Lung (tissue), 12 donors: Measurements from ENCODE around the gene ASIC4. TPM values are rescaled to one million over a fixed set of nuclear protein-coding genes. Genes with fewer than 3 reads are reported as not detected.

ENCODE experiments used
- ATAC-seq: fragments of 200-7000 bp; cut with Tn5 transposase; one replicate; pipeline ENCODE4 v1.9.1; 2020; ENCODE audit warnings: moderate number of reproducible peaks; ENCODE audit not compliant: insufficient read depth, low FRiP score
- DNase-seq, 3 donors: peaks; one replicate each; pipeline ENCODE4 v3.0.0-alpha.2; 2013 to 2017
- H3K27ac ChIP-seq, 2 donors: one replicate each; pipeline ENCODE4 v1.5.1; 2013; ENCODE audit warnings: mild to moderate bottlenecking in 2 of 2, moderate library complexity in 2 of 2, control low read depth in 1 of 2, inconsistent platforms in 1 of 2, low read depth in 1 of 2, low read length in 1 of 2
- H3K27me3 ChIP-seq, 3 donors: one replicate each; pipeline ENCODE4 v1.5.1; 2013; ENCODE audit warnings: low read length in 2 of 3; ENCODE audit not compliant: control insufficient read depth in 3 of 3, insufficient read depth in 3 of 3
- H3K36me3 ChIP-seq, 4 donors: one replicate each; pipeline ENCODE4 v1.5.1; 2013; ENCODE audit warnings: low read length in 4 of 4, mild to moderate bottlenecking in 1 of 4, moderate library complexity in 1 of 4; ENCODE audit not compliant: control insufficient read depth in 4 of 4, insufficient read depth in 4 of 4
- H3K4me1 ChIP-seq, 5 donors: one replicate each; pipeline ENCODE4 v1.5.1; 2013; ENCODE audit warnings: low read length in 5 of 5, mild to moderate bottlenecking in 2 of 5, moderate library complexity in 1 of 5; ENCODE audit not compliant: control insufficient read depth in 5 of 5, insufficient read depth in 5 of 5
- H3K4me3 ChIP-seq: one replicate; pipeline ENCODE4 v1.5.1; 2013; ENCODE audit warnings: mild to moderate bottlenecking, control low read depth, moderate library complexity
- H3K9ac ChIP-seq, 2 donors: one replicate each; pipeline ENCODE4 v1.5.1; 2013; ENCODE audit warnings: low read length in 2 of 2, control low read depth in 1 of 2; ENCODE audit not compliant: insufficient read depth in 1 of 2
- H3K9me3 ChIP-seq, 4 donors: one replicate each; pipeline ENCODE4 v1.5.1; 2013; ENCODE audit warnings: low read length in 3 of 4, mild to moderate bottlenecking in 1 of 4, moderate library complexity in 1 of 4; ENCODE audit not compliant: control insufficient read depth in 4 of 4, insufficient read depth in 3 of 4
- CTCF ChIP-seq: IDR thresholded peaks from 2 replicates; pipeline ENCODE4 v1.5.1; 2012; ENCODE audit warnings: mild to moderate bottlenecking; ENCODE audit errors: control extremely low read depth, extremely low read depth
- WGBS, 2 donors: extraction: QIAGEN DNeasy Blood & Tissue Kit; methylation state at CpG; one replicate each; pipeline ENCODE4 v1.1.7; 2013; 5-methylcytosine and 5-hydroxymethylcytosine counted together
- polyA plus RNA-seq, 2 donors: library from polyadenylated mRNA; stranded (reverse); fragments of 200-250 nt; gene quantifications; one replicate each; pipeline ENCODE4 v1.2.1, GENCODE V29; 2013
- total RNA-seq, 2 donors: library from RNA; depleted of rRNA in 1 of 2; stranded (reverse); fragments of >200 nt in 1 of 2; gene quantifications; one replicate each; pipeline ENCODE4 v1.2.1, GENCODE V29; 2014 to 2021
- donor health status: control.
- donor health status: control.
- donor health status: Bipolar disorder and iron deficiency.
- donor health status: healthy.
- donor health status: DM: yes; HTN: yes; CAD: no.

Gene ASIC4
- total and polyA plus RNA-seq, 4 donors, result 0.02 to 0.43 (median 0.14) TPM

GRCh38 chr2:219493086-219493485 is 21.2 kb upstream of the ASIC4 start:
- peaks cover 6 to 47% (median 23%) of the 10 kb centered on the region in 3 donors for H3K27me3 ChIP-seq

GRCh38 chr2:219494952-219495530 is 19.2 kb upstream of the ASIC4 start:
- WGBS, 2 donors, result 16 to 22% methylated on average over 10 of the region's 10 CpGs
- peaks cover 6 to 51% (median 23%) of the 10 kb centered on the region in 3 donors for H3K27me3 ChIP-seq
- H3K9ac ChIP-seq, result no peak overlapping the region
- no peak for DNase-seq
- H3K4me1 ChIP-seq, result peaks cover 0 to 47% (median 14%) of the 10 kb centered on the region in 5 donors
- H3K9me3 ChIP-seq, result peaks cover 0 to 5% (median 0%) of the 10 kb centered on the region in 4 donors
- no peak overlapping the region for H3K27ac ChIP-seq
- ATAC-seq, result no peak
- no peak overlapping the region for H3K4me3 ChIP-seq
- no peaks in the 10 kb centered on the region for H3K36me3 ChIP-seq
- TF ChIP-seq CTCF, result no peak

More at GRCh38 chr2:219493086-219493485, 21.2 kb upstream of the ASIC4 start:
- Histone ChIP-seq H3K27ac (no peak overlapping the region), H3K36me3 (no peaks in the 10 kb centered on the region), H3K9ac (no peak overlapping the region), H3K4me1 (peaks cover 0 to 31% (median 11%) of the 10 kb centered on the region in 5 donors), H3K9me3 (peaks cover 0 to 5% (median 0%) of the 10 kb centered on the region in 4 donors), H3K4me3 (no peak overlapping the region)
- no peak for ATAC-seq
- DNase-seq, result no peak
- TF ChIP-seq CTCF, result no peak
- WGBS, 2 donors, result 84 to 95% methylated on average over 5 of the region's 5 CpGs

- Histone ChIP-seq H3K4me1 (peaks cover 0 to 49% (median 16%) of the 10 kb centered on the region in 5 donors), H3K9ac (no peak overlapping the region), H3K27ac (no peak overlapping the region), H3K36me3 (no peaks in the 10 kb centered on the region), H3K4me3 (no peak overlapping the region), H3K9me3 (peaks cover 0 to 5% (median 0%) of the 10 kb centered on the region in 4 donors), H3K27me3 (peaks cover 6 to 51% (median 23%) of the 10 kb centered on the region in 3 donors)
- ATAC-seq (no peak), DNase-seq (peak; percentile 74 to 79 (median 76))
- no peak for TF ChIP-seq CTCF
- 29 to 30% methylated on average over 14 of the region's 14 CpGs for WGBS, 2 donors
These were observed 18.7 kb upstream of the ASIC4 start for GRCh38 chr2:219495531-219496122.
